GM23338 (cell line): ENCODE measurements around the gene FER. TPM values are rescaled to one million over a fixed set of nuclear protein-coding genes. Genes with fewer than 3 reads are reported as not detected.

Experiments used
- ATAC-seq: fragments of 200-7000 bp; cut with Tn5 transposase; 3 replicates; pipeline ENCODE4 v1.9.1; 2020
- DNase-seq: peaks from one replicate; pipeline ENCODE4 v3.0.0-alpha.2; 2015; ENCODE audit warnings: low spot score
- H2AFZ ChIP-seq: fragments of 200-600 bp; sonication (generic); 2 replicates; pipeline ENCODE4 v1.8.0; 2016; ENCODE audit warnings: antibody characterized with exemption, mild to moderate bottlenecking, moderate library complexity
- H3F3A ChIP-seq: fragments of 200-600 bp; sonication (generic); replicated peaks from 2 replicates; pipeline ENCODE4 v1.8.0; 2017; ENCODE audit warnings: antibody characterized with exemption, mixed run types, low read depth
- H3K27ac ChIP-seq: fragments of 200-600 bp; sonication (generic); 2 replicates; pipeline ENCODE4 v1.6.1; 2016; ENCODE audit warnings: low read depth
- H3K27me3 ChIP-seq: fragments of 200-600 bp; sonication (generic); 2 replicates; pipeline ENCODE4 v1.8.0; 2016; ENCODE audit warnings: mild to moderate bottlenecking, mixed run types, moderate library complexity; ENCODE audit not compliant: insufficient read depth
- H3K36me3 ChIP-seq: fragments of 200-600 bp; sonication (generic); 2 replicates; pipeline ENCODE4 v1.8.0; 2016; ENCODE audit warnings: mild to moderate bottlenecking; ENCODE audit not compliant: insufficient read depth
- H3K4me1 ChIP-seq: fragments of 200-600 bp; sonication (generic); 2 replicates; pipeline ENCODE4 v1.8.0; 2016; ENCODE audit warnings: mild to moderate bottlenecking, moderate library complexity; ENCODE audit not compliant: insufficient read depth
- H3K4me2 ChIP-seq: fragments of 200-600 bp; sonication (generic); 2 replicates; pipeline ENCODE4 v1.7.1; 2017; ENCODE audit warnings: mixed run types
- H3K4me3 ChIP-seq: fragments of 200-600 bp; sonication (generic); 2 replicates; pipeline ENCODE4 v1.6.1; 2016; ENCODE audit warnings: mixed run types
- H3K79me2 ChIP-seq: fragments of 200-600 bp; sonication (generic); replicated peaks from 2 replicates; pipeline ENCODE4 v1.8.0; 2017; ENCODE audit warnings: mild to moderate bottlenecking; ENCODE audit not compliant: insufficient read depth
- H3K9me2 ChIP-seq: fragments of 200-600 bp; sonication (generic); 2 replicates; pipeline ENCODE4 v1.8.0; 2017; ENCODE audit not compliant: insufficient read depth
- H4K20me1 ChIP-seq: fragments of 200-600 bp; sonication (generic); replicated peaks from 2 replicates; pipeline ENCODE4 v1.8.0; 2017; ENCODE audit warnings: mild to moderate bottlenecking; ENCODE audit not compliant: insufficient read depth
- H3K27ac Mint-ChIP-seq: 2 replicates; pipeline ENCODE4 v1.8.0; 2020; ENCODE audit warnings: inconsistent platforms, mild to moderate bottlenecking, moderate library complexity, mixed read lengths
- H3K27me3 Mint-ChIP-seq: 3 replicates; pipeline ENCODE4 v1.8.0; 2022; ENCODE audit warnings: low read depth, mild to moderate bottlenecking, moderate library complexity, mixed read lengths, inconsistent platforms; ENCODE audit not compliant: insufficient read depth, poor library complexity
- H3K36me3 Mint-ChIP-seq: 3 replicates; pipeline ENCODE4 v1.8.0; 2021; ENCODE audit warnings: low read depth, mild to moderate bottlenecking, inconsistent platforms, moderate library complexity, mixed read lengths
- H3K4me1 Mint-ChIP-seq: 3 replicates; pipeline ENCODE4 v1.8.0; 2020; ENCODE audit warnings: mild to moderate bottlenecking, inconsistent platforms, mixed read lengths
- H3K4me3 Mint-ChIP-seq: 3 replicates; pipeline ENCODE4 v1.8.0; 2021; ENCODE audit warnings: moderate library complexity, mild to moderate bottlenecking, inconsistent platforms, mixed read lengths
- H3K9me3 Mint-ChIP-seq: 3 replicates; pipeline ENCODE4 v1.8.0; 2020; ENCODE audit warnings: moderate library complexity, mild to moderate bottlenecking, inconsistent platforms, mixed read lengths
- CREB1 ChIP-seq: fragments of 250-450 bp; sonication (Bioruptor Pico); IDR thresholded peaks from 2 replicates; pipeline ENCODE4 v1.5.0; 2020; ENCODE audit warnings: low read depth, mild to moderate bottlenecking, moderate library complexity
- CTCF ChIP-seq, 2 experiments: fragments of 200-600 bp in 1 of 2; sonication (generic) in 1 of 2; conservative IDR thresholded peaks; 2 replicates each; pipeline versions ENCODE4 v1.5.1 to v1.6.1; 2016 to 2017; ENCODE audit warnings: antibody characterized with exemption in 2 of 2, low read depth in 2 of 2, mild to moderate bottlenecking in 2 of 2, moderate library complexity in 1 of 2
- ETS1 ChIP-seq: IDR thresholded peaks from 2 replicates; pipeline ENCODE4 v1.6.1; 2016; ENCODE audit warnings: antibody characterized with exemption
- EZH2 ChIP-seq: fragments of 200-600 bp; sonication (generic); IDR thresholded peaks from one replicate; pipeline ENCODE4 v1.8.0; 2017; ENCODE audit warnings: antibody characterized with exemption, mild to moderate bottlenecking, low read depth; ENCODE audit not compliant: unreplicated experiment
- EZH2phosphoT487 ChIP-seq: fragments of 200-600 bp; sonication (generic); IDR thresholded peaks from one replicate; pipeline ENCODE4 v1.8.1; 2018; ENCODE audit warnings: antibody characterized with exemption; ENCODE audit not compliant: unreplicated experiment
- JUNB ChIP-seq: IDR thresholded peaks from one replicate; pipeline ENCODE4 v1.6.1; 2016; ENCODE audit warnings: antibody characterized with exemption; ENCODE audit not compliant: unreplicated experiment
- NANOG ChIP-seq: IDR thresholded peaks from 2 replicates; pipeline ENCODE4 v1.6.1; 2016; ENCODE audit warnings: antibody characterized with exemption, borderline replicate concordance
- POLR2AphosphoS5 ChIP-seq: IDR thresholded peaks from 2 replicates; pipeline ENCODE4 v1.6.1; 2016; ENCODE audit warnings: antibody characterized with exemption, low read depth
- REST ChIP-seq: IDR thresholded peaks from one replicate; pipeline ENCODE4 v1.6.1; 2018; ENCODE audit warnings: antibody characterized with exemption; ENCODE audit not compliant: unreplicated experiment
- STAT1 ChIP-seq: IDR thresholded peaks from one replicate; pipeline ENCODE4 v1.6.1; 2016; ENCODE audit warnings: antibody characterized with exemption; ENCODE audit not compliant: unreplicated experiment
- ZNF114 ChIP-seq: fragments of 250-450 bp; sonication (Bioruptor Pico); IDR thresholded peaks from 2 replicates; pipeline ENCODE4 v1.5.0; 2020; ENCODE audit warnings: mild to moderate bottlenecking, moderate library complexity
- ZNF331 ChIP-seq: fragments of 250-450 bp; sonication (Bioruptor Pico); IDR thresholded peaks from 2 replicates; pipeline ENCODE4 v1.5.0; 2020; ENCODE audit warnings: low read depth, mild to moderate bottlenecking, moderate library complexity
- polyA plus RNA-seq: library from polyadenylated mRNA; unstranded; fragments of >200 nt; fragmentation: Nextera tagmentation; extraction: Ambion mirVana; gene quantifications from 2 replicates; pipeline ENCODE4 v1.2.1, GENCODE V29; 2016
- total RNA-seq: library from RNA; depleted of rRNA; stranded (reverse); fragments of >200 nt; shearing (Covaris generic); gene quantifications from 2 replicates; pipeline ENCODE4 v1.2.3, GENCODE V29; 2014

The FER gene
- total and polyA plus RNA-seq, 2 experiments from 2014 or later = 17.4 to 34.8 TPM

GRCh38 chr5:109164001-109164400, 416.3 kb downstream of the FER start:
- no peaks in the 10 kb centered on the region for H3K36me3 Mint-ChIP-seq
- H3K79me2 ChIP-seq = no peaks in the 10 kb centered on the region
- H4K20me1 ChIP-seq = no peaks in the 10 kb centered on the region
- peaks cover 14% of the 10 kb centered on the region for H3K4me1 Mint-ChIP-seq
- TF ChIP-seq JUNB (no peak), CREB1 (CRISPR knock-in tag) (no peak), ZNF114 (CRISPR knock-in tag) (no peak), NANOG (no peak)
- H3K9me3 Mint-ChIP-seq = no peaks in the 10 kb centered on the region
- peaks cover 1% of the 10 kb centered on the region for H3K27me3 Mint-ChIP-seq
- H2AFZ ChIP-seq = no peak overlapping the region
- no peak overlapping the region for H3K27ac ChIP-seq
- H3K4me2 ChIP-seq = no peak overlapping the region
- no peak overlapping the region for H3K27ac Mint-ChIP-seq
- no peaks in the 10 kb centered on the region; the same call in 1 of the 2 replicates for H3K9me2 ChIP-seq
- H3K4me1 ChIP-seq = peaks cover 17% of the 10 kb centered on the region; the same call in 1 of the 2 replicates
- H3K27me3 ChIP-seq = no peaks in the 10 kb centered on the region
- no peak overlapping the region for H3K4me3 ChIP-seq
- H3K36me3 ChIP-seq = no peaks in the 10 kb centered on the region
- no peaks in the 10 kb centered on the region for H3F3A ChIP-seq
- no peak overlapping the region for H3K4me3 Mint-ChIP-seq
- no peak for ATAC-seq
- no peak for DNase-seq

- no peaks in the 10 kb centered on the region for H3K79me2 ChIP-seq
- DNase-seq (no peak), ATAC-seq (peak; percentile 64)
- H3K4me2 ChIP-seq = no peak overlapping the region
- no peaks in the 10 kb centered on the region for H3K36me3 Mint-ChIP-seq
- no peak overlapping the region for H3K27ac ChIP-seq
- no peaks in the 10 kb centered on the region; the same call in 1 of the 2 replicates for H3K9me2 ChIP-seq
- peaks cover 25% of the 10 kb centered on the region; the same call in 1 of the 2 replicates for H3K4me1 ChIP-seq
- H3K27me3 ChIP-seq = no peaks in the 10 kb centered on the region
- H3K4me1 Mint-ChIP-seq = peaks cover 25% of the 10 kb centered on the region
- H3K36me3 ChIP-seq = no peaks in the 10 kb centered on the region
- H3K27me3 Mint-ChIP-seq = peaks cover 3% of the 10 kb centered on the region
- H3K27ac Mint-ChIP-seq = no peak overlapping the region
- H4K20me1 ChIP-seq = no peaks in the 10 kb centered on the region
- H3K4me3 Mint-ChIP-seq = no peak overlapping the region
- H3K9me3 Mint-ChIP-seq = no peaks in the 10 kb centered on the region
- no peak overlapping the region for H3K4me3 ChIP-seq
- no peaks in the 10 kb centered on the region for H3F3A ChIP-seq
- no peak overlapping the region for H2AFZ ChIP-seq
- TF ChIP-seq EZH2phosphoT487 = no peak
- TF ChIP-seq EZH2 = no peak
- no peak for TF ChIP-seq NANOG
- no peak for TF ChIP-seq POLR2AphosphoS5
- TF ChIP-seq ETS1 = no peak
- no peak for TF ChIP-seq CTCF (conservative IDR thresholded peaks at IDR 0.05; ENCODE audit: low read depth in 2 of 2)
- TF ChIP-seq CREB1 (CRISPR knock-in tag) = no peak
- TF ChIP-seq JUNB = no peak
- no peak for TF ChIP-seq STAT1
- no peak for TF ChIP-seq ZNF331 (CRISPR knock-in tag)
- no peak for TF ChIP-seq REST
Measured at GRCh38 chr5:109167586-109167985, 419.9 kb downstream of the FER start.
